Endothelial cell of umbilical vein (primary cell): ENCODE data around the gene TMEM175. TPM values are rescaled to one million over a fixed set of nuclear protein-coding genes. Genes with fewer than 3 reads are reported as not detected.

Experiments used
- BruUV-seq: library from RNA; stranded (reverse); fragments of 400-500 nt; replicated peaks from 2 replicates; lab custom pipeline; 2021; lab: Mats Ljungman, UMichigan
- CTCF ChIA-PET: fragments of 300-600, 350-600 bp; sonication (Branson Sonifier 250); formaldehyde crosslinking; loops from one replicate; lab custom pipeline; 2021; ENCODE audit warnings: antibody characterized with exemption, inconsistent platforms; lab: Charles Lee
- POLR2A ChIA-PET: fragments of 300-600, 350-600 bp; sonication (Branson Sonifier 250); formaldehyde crosslinking; loops from one replicate; lab custom pipeline; 2021; ENCODE audit warnings: antibody characterized with exemption, inconsistent platforms; lab: Charles Lee
- DNase-seq: peaks from one replicate; pipeline ENCODE4 v3.0.0-alpha.2; 2011; ENCODE audit warnings: low read depth, low spot score
- FAIRE-seq: peaks from 2 replicates; lab custom pipeline; 2011; peaks lifted over from hg19 to GRCh38; lab: Jason Lieb, UNC
- H2AFZ ChIP-seq: 2 replicates; pipeline ENCODE4 v1.6.0; 2012; ENCODE audit warnings: low read depth, low read length, control low read depth, inconsistent platforms
- H3K27ac ChIP-seq: 2 replicates; pipeline ENCODE4 v1.5.1; 2011; ENCODE audit warnings: low read depth, mild to moderate bottlenecking, control low read depth, low read length, moderate library complexity; ENCODE audit not compliant: insufficient read depth
- H3K27me3 ChIP-seq, 2 experiments: 2 replicates each; pipeline versions ENCODE4 v1.6.0 to v1.6.1; 2011; ENCODE audit warnings: low read length in 2 of 2, mixed read lengths in 1 of 2; ENCODE audit not compliant: control insufficient read depth in 2 of 2, insufficient read depth in 2 of 2
- H3K36me3 ChIP-seq, 2 experiments: 2 replicates in 1 of 2; 3 replicates in 1 of 2; pipeline ENCODE4 v1.5.1; 2011; ENCODE audit warnings: low read length in 2 of 2, mild to moderate bottlenecking in 1 of 2, moderate library complexity in 1 of 2; ENCODE audit not compliant: control insufficient read depth in 2 of 2, insufficient read depth in 2 of 2; ENCODE audit errors: extremely low read depth in 1 of 2
- H3K4me1 ChIP-seq: 3 replicates; pipeline ENCODE4 v1.5.1; 2011; ENCODE audit warnings: mild to moderate bottlenecking, low read length; ENCODE audit not compliant: control insufficient read depth, insufficient read depth; ENCODE audit errors: extremely low read depth
- H3K4me2 ChIP-seq: 2 replicates; pipeline ENCODE4 v1.6.1; 2011; ENCODE audit warnings: low read length, control low read depth, mixed read lengths; ENCODE audit not compliant: insufficient read depth
- H3K4me3 ChIP-seq, 3 experiments: fragments of 200-600 bp in 1 of 3; sonication (generic), shearing (Covaris generic) in 1 of 3; replicated peaks in 1 of 3; 2 replicates each; pipeline ENCODE4 v1.5.1; 2011 to 2016; ENCODE audit warnings: control low read depth in 3 of 3, low read length in 3 of 3, mild to moderate bottlenecking in 2 of 3, inconsistent platforms in 1 of 3, low read depth in 1 of 3, moderate library complexity in 1 of 3; ENCODE audit not compliant: insufficient read depth in 1 of 3
- H3K79me2 ChIP-seq: 2 replicates; pipeline ENCODE4 v1.6.0; 2012; ENCODE audit warnings: low read length, inconsistent platforms; ENCODE audit not compliant: control insufficient read depth, insufficient read depth
- H3K9ac ChIP-seq: replicated peaks from 2 replicates; pipeline ENCODE3; 2011; ENCODE audit warnings: low read length, control low read depth; ENCODE audit not compliant: insufficient read depth; ENCODE audit errors: extremely low read depth
- H3K9me1 ChIP-seq: replicated peaks from 3 replicates; pipeline ENCODE4 v1.6.0; 2011; ENCODE audit warnings: mild to moderate bottlenecking, low read length; ENCODE audit not compliant: control insufficient read depth, insufficient read depth; ENCODE audit errors: extremely low read depth
- H3K9me3 ChIP-seq: replicated peaks from 2 replicates; pipeline ENCODE4 v1.5.1; 2012; ENCODE audit warnings: low read length, inconsistent platforms; ENCODE audit not compliant: control insufficient read depth, insufficient read depth
- H4K20me1 ChIP-seq: replicated peaks from 2 replicates; pipeline ENCODE3; 2011; ENCODE audit warnings: mild to moderate bottlenecking, low read length; ENCODE audit not compliant: control insufficient read depth, insufficient read depth; ENCODE audit errors: extremely low read depth
- EZH2 ChIP-seq: IDR thresholded peaks from 2 replicates; pipeline ENCODE4 v1.6.1; 2012; ENCODE audit warnings: borderline replicate concordance, low read depth, mild to moderate bottlenecking, moderate library complexity, low read length, inconsistent platforms; ENCODE audit not compliant: severe bottlenecking
- FOS ChIP-seq: IDR thresholded peaks from 2 replicates; pipeline ENCODE4 v1.6.1; 2011; ENCODE audit warnings: mild to moderate bottlenecking, low read length, moderate library complexity, borderline replicate concordance; ENCODE audit not compliant: insufficient read depth
- GATA2 ChIP-seq: IDR thresholded peaks from 2 replicates; pipeline ENCODE4 v1.7.0; 2011; ENCODE audit warnings: low read depth, mild to moderate bottlenecking, moderate library complexity, mixed read lengths, low read length; ENCODE audit not compliant: insufficient read length, insufficient read depth
- JUN ChIP-seq: IDR thresholded peaks from 2 replicates; pipeline ENCODE4 v1.6.1; 2011; ENCODE audit warnings: borderline replicate concordance, low read depth; ENCODE audit not compliant: insufficient read length, insufficient read depth
- MYC ChIP-seq: IDR thresholded peaks from one replicate; pipeline ENCODE4 v1.6.1; 2011; ENCODE audit warnings: mild to moderate bottlenecking, low read depth, low read length
- POLR2A ChIP-seq: IDR thresholded peaks from 2 replicates; pipeline ENCODE4 v1.6.1; 2012; ENCODE audit warnings: low read depth, mild to moderate bottlenecking, control low read depth, low read length
- POLR2AphosphoS5 ChIP-seq: IDR thresholded peaks from 2 replicates; pipeline ENCODE4 v1.6.1; 2012; ENCODE audit warnings: low read depth, mild to moderate bottlenecking, control low read depth, low read length, moderate library complexity; ENCODE audit not compliant: insufficient read depth
- dilution Hi-C: fragments of 300-500 bp; cut with MboI; formaldehyde crosslinking; loops from one replicate; pipeline ENCODE4 v1.15.0; 2019; ENCODE audit warnings: low sequenced_read_pairs; ENCODE audit not compliant: extremely low pct_ligation_motif_present
- intact Hi-C: fragments of 100-400 bp; cut with micrococcal nuclease; formaldehyde crosslinking; loops from one replicate; pipeline ENCODE4 v1.10.0; 2022
- polyA plus RNA-seq, 4 experiments: library from polyadenylated mRNA; depleted of rRNA in 3 of 4; stranded (reverse) in 3 of 4; unstranded in 1 of 4; fragments of >200 nt; gene quantifications; 2 replicates each; pipeline versions ENCODE4 v1.2.1 to v1.2.3, GENCODE V29; 2011 to 2012; ENCODE audit warnings: missing spikeins in 1 of 4
- total RNA-seq: library from RNA; stranded (reverse); gene quantifications from 2 replicates; pipeline ENCODE4 v1.2.3, GENCODE V29; 2021
- TF ChIP-seq, protein P1 (sequence below): IDR thresholded peaks from 2 replicates; pipeline ENCODE4 v1.6.1; 2011; ENCODE audit not compliant: insufficient read depth, insufficient read length
- TF ChIP-seq, protein P2 (sequence below), 2 donors: IDR thresholded peaks; 1 replicate in 1 of 2; 2 replicates in 1 of 2; pipeline ENCODE4 v1.5.1; 2011; ENCODE audit warnings: low read length in 2 of 2, mild to moderate bottlenecking in 2 of 2, moderate library complexity in 2 of 2, control low read depth in 1 of 2, inconsistent platforms in 1 of 2, low read depth in 1 of 2; ENCODE audit not compliant: insufficient read depth in 1 of 2; ENCODE audit errors: extremely low read depth in 1 of 2

The TMEM175 gene
- total and polyA plus RNA-seq, 2 donors (not counting 3 experiments of a cell fraction or from before 2014, with no cell fraction given) = 21.9 to 80.1 TPM

DNA sequence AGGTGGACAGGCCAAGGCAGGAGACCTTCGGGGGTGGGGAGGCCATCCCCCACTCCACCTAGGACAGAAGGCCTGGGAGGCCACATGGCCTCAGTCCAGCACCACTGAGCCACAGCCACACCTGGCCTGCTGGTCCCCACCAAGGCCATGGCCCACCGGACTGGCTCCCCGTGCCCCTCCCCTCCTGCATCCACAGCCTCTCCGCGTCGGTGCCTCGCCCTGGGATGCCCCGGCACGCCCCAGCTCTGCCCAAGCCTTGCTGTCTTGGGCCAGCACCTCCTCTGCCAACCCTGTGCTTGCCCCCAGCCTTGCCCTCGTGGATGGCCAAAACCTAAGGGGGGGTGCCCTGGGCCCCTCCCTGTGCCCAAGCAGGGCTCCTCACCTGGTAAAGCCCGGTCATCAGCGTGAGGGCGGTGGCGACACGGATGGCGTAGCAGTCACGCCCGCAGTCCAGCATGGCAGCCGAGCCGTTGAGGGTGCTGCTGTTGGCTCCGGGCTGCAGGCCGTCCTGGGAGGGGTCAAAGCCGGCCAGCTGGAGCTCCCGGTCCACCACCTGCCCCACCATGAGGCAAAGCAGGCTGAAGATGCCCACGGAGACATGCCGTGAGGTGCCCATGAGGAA, 58.6 kb downstream of the TMEM175 start:
- Histone ChIP-seq H3K9ac (no peak overlapping the region), H3K9me1 (no peaks in the 10 kb centered on the region), H3K4me1 (peaks cover 10% of the 10 kb centered on the region), H4K20me1 (no peaks in the 10 kb centered on the region), H2AFZ (no peak overlapping the region), H3K27ac (no peak overlapping the region), H3K79me2 (no peaks in the 10 kb centered on the region), H3K4me3 (no peak overlapping the region), H3K36me3 (peaks cover 0 to 2% of the 10 kb centered on the region in 2 experiments), H3K9me3 (no peaks in the 10 kb centered on the region), H3K27me3 (no peaks in the 10 kb centered on the region), H3K4me2 (no peak overlapping the region)
- DNase-seq = no peak
- ChIA-PET CTCF (no interaction called here), POLR2A (no interaction called here)
- TF ChIP-seq GATA2 (no peak), JUN (no peak), POLR2A (no peak), FOS (no peak), POLR2AphosphoS5 (no peak), MYC (no peak), EZH2 (no peak)
- TF ChIP-seq, protein P1, sequence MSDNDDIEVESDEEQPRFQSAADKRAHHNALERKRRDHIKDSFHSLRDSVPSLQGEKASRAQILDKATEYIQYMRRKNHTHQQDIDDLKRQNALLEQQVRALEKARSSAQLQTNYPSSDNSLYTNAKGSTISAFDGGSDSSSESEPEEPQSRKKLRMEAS = no peak
- TF ChIP-seq, protein P2, sequence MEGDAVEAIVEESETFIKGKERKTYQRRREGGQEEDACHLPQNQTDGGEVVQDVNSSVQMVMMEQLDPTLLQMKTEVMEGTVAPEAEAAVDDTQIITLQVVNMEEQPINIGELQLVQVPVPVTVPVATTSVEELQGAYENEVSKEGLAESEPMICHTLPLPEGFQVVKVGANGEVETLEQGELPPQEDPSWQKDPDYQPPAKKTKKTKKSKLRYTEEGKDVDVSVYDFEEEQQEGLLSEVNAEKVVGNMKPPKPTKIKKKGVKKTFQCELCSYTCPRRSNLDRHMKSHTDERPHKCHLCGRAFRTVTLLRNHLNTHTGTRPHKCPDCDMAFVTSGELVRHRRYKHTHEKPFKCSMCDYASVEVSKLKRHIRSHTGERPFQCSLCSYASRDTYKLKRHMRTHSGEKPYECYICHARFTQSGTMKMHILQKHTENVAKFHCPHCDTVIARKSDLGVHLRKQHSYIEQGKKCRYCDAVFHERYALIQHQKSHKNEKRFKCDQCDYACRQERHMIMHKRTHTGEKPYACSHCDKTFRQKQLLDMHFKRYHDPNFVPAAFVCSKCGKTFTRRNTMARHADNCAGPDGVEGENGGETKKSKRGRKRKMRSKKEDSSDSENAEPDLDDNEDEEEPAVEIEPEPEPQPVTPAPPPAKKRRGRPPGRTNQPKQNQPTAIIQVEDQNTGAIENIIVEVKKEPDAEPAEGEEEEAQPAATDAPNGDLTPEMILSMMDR (IDR thresholded peaks at IDR 0.05; ENCODE audit: extremely low read depth in 1 of 2, insufficient read depth in 1 of 2, low read depth in 1 of 2, low read length in 2 of 2) = no peak
- FAIRE-seq = no peak
- dilution Hi-C loops = no loop called here
- no TSS peak for BruUV-seq
- intact Hi-C loops = no loop called here
